H1 (cell line): ENCODE results near the gene PML. TPM values are rescaled to one million over a fixed set of nuclear protein-coding genes. Genes with fewer than 3 reads are reported as not detected.
A peak's percentile ranks its signal among the peaks of the same experiment; 100 is the strongest.

Source experiments
- KDM1A ChIP-seq: fragments of 200-600, 300-600 bp; sonication (generic); IDR thresholded peaks from 2 replicates; pipeline ENCODE4 v1.7.1; 2016; ENCODE audit warnings: mild to moderate bottlenecking, low read length, borderline replicate concordance
- KDM4A ChIP-seq: IDR thresholded peaks from one replicate; pipeline ENCODE4 v1.7.1; 2012; ENCODE audit warnings: low read depth, mild to moderate bottlenecking, moderate library complexity, low read length, inconsistent platforms; ENCODE audit not compliant: severe bottlenecking
- KDM5A ChIP-seq: fragments of 200-600 bp; IDR thresholded peaks from 2 replicates; pipeline ENCODE4 v1.7.1; 2012; ENCODE audit warnings: mild to moderate bottlenecking, low read length, inconsistent platforms, mixed read lengths
- POLR2A ChIP-seq, 2 experiments: IDR thresholded peaks; 1 replicate in 1 of 2; 2 replicates in 1 of 2; pipeline ENCODE4 v1.6.1; 2011; ENCODE audit warnings: low read depth in 2 of 2, low read length in 2 of 2, mild to moderate bottlenecking in 2 of 2; ENCODE audit errors: control extremely low read depth in 1 of 2
- POLR2AphosphoS5 ChIP-seq: IDR thresholded peaks from 2 replicates; pipeline ENCODE4 v1.6.1; 2011; ENCODE audit warnings: low read depth, low read length
- RAD21 ChIP-seq, 2 experiments: IDR thresholded peaks in 1 of 2; conservative IDR thresholded peaks in 1 of 2; 2 replicates each; pipeline ENCODE4 v1.6.1; 2011; ENCODE audit warnings: low read depth in 2 of 2, low read length in 2 of 2, improper control_type of control experiment in 1 of 2, inconsistent platforms in 1 of 2, mild to moderate bottlenecking in 1 of 2, moderate library complexity in 1 of 2
- SIN3A ChIP-seq, 2 experiments: IDR thresholded peaks in 1 of 2; conservative IDR thresholded peaks in 1 of 2; 2 replicates each; pipeline ENCODE4 v1.6.1; 2011 to 2012; ENCODE audit warnings: low read length in 2 of 2, improper control_type of control experiment in 1 of 2, low read depth in 1 of 2, mild to moderate bottlenecking in 1 of 2
- SP1 ChIP-seq: IDR thresholded peaks from 2 replicates; pipeline ENCODE4 v1.6.1; 2011; ENCODE audit warnings: low read depth, low read length
- SP2 ChIP-seq: IDR thresholded peaks from 2 replicates; pipeline ENCODE4 v1.6.1; 2012; ENCODE audit warnings: mild to moderate bottlenecking, low read length, inconsistent platforms
- SP4 ChIP-seq: IDR thresholded peaks from 2 replicates; pipeline ENCODE4 v1.6.1; 2012; ENCODE audit warnings: low read length, inconsistent platforms
- TAF1 ChIP-seq: IDR thresholded peaks from 2 replicates; pipeline ENCODE4 v1.6.1; 2011; ENCODE audit warnings: mild to moderate bottlenecking, low read depth, low read length
- TEAD4 ChIP-seq: IDR thresholded peaks from 2 replicates; pipeline ENCODE4 v1.6.1; 2012; ENCODE audit warnings: low read depth, low read length, inconsistent platforms, mixed read lengths
- YY1 ChIP-seq: IDR thresholded peaks from 2 replicates; pipeline ENCODE4 v1.6.1; 2011; ENCODE audit warnings: low read depth, mild to moderate bottlenecking, low read length
- ZNF274 ChIP-seq: IDR thresholded peaks from 2 replicates; pipeline ENCODE4 v1.7.0; 2012; ENCODE audit warnings: low read length, borderline replicate concordance; ENCODE audit errors: extremely low read depth
- polyA plus RNA-seq, 7 experiments: library from polyadenylated mRNA; depleted of rRNA in 3 of 7; stranded (reverse) in 5 of 7; unstranded in 2 of 7; fragments of >200 nt in 5 of 7; fragments of 200-250 nt in 2 of 7; gene quantifications; 1 replicate in 5 of 7; 2 replicates in 1 of 7; 4 replicates in 1 of 7; pipeline versions ENCODE4 v1.2.1 to v1.2.3, GENCODE V29; 2011 to 2013; ENCODE audit warnings: missing spikeins in 2 of 7, mixed read lengths in 2 of 7
- total RNA-seq: library from RNA; stranded (reverse); fragmentation: NEBNext Ultra II Directional; extraction: Animal tissue kit (Norgen Biotek cat#: 25700); gene quantifications from 2 replicates; pipeline ENCODE4 v1.2.1, GENCODE V29; 2021

PML gene
- total and polyA plus RNA-seq, 2 of the 8 experiments (the other 6 are each of a cell fraction or from before 2014, with no cell fraction given), result 14.9 to 30.3 TPM

DNA sequence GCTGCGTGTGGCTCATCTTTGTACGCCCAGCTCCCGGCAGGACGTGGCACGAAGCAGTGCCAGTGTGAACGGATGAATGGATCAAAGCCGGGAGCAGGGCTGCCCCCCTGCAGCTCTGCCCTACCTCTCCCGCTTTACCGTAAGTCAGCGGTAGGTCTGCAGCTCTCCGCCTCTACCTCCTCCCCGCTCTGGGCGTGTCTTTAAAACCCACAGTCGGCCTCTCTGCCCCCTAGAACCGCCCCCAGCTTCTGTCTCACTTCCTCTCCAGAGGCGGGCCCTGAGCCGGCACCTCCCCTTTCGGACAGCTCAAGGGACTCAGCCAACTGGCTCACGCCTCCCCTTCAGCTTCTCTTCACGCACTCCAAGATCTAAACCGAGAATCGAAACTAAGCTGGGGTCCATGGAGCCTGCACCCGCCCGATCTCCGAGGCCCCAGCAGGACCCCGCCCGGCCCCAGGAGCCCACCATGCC, at the start of gene PML (continued):
- peak in 1 of 2 experiments; percentile 67; a peak in 1 of 3 replicates for TF ChIP-seq POLR2A (IDR thresholded peaks at IDR 0.05; ENCODE audit: control extremely low read depth in 1 of 2, low read depth in 2 of 2, low read length in 2 of 2)
- no peak for TF ChIP-seq YY1
- 0 out of 2 replicates have a peak, but pooled peaks have one; percentile 19 for TF ChIP-seq SP4
- no peak for TF ChIP-seq KDM1A
- peak; percentile 28; the same call in 1 of the 2 replicates for TF ChIP-seq SP2
- TF ChIP-seq ZNF274, result no peak
- 0 out of 4 replicates have a peak, but pooled peaks of 1 of the 2 experiments have one; percentile 40 for TF ChIP-seq SIN3A (conservative IDR thresholded peaks at IDR 0.05 in 1 of 2, IDR thresholded peaks at IDR 0.05 in 1 of 2; ENCODE audit: low read depth in 1 of 2, low read length in 2 of 2)
- peak; percentile 2 for TF ChIP-seq KDM4A
- TF ChIP-seq POLR2AphosphoS5, result peak; percentile 50
- TF ChIP-seq TEAD4, result no peak
- peak; percentile 40; the same call in 1 of the 2 replicates for TF ChIP-seq TAF1
- no peak for TF ChIP-seq RAD21 (IDR thresholded peaks at IDR 0.05 in 1 of 2, conservative IDR thresholded peaks at IDR 0.05 in 1 of 2; ENCODE audit: low read depth in 2 of 2, low read length in 2 of 2)
- no peak for TF ChIP-seq KDM5A
- TF ChIP-seq SP1, result 0 out of 2 replicates have a peak, but pooled peaks have one; percentile 57
- TF ChIP-seq, all 59 proteins: peak for 9
